Testis (tissue), 2 donors: ENCODE data around the gene ADNP.

Source experiments
- POLR2A ChIP-seq: fragments of 450-650 bp; IDR thresholded peaks from one replicate; pipeline ENCODE4 v1.6.1; 2017; ENCODE audit warnings: antibody characterized with exemption, mild to moderate bottlenecking, moderate library complexity
- TF ChIP-seq, protein P1 (sequence below), 3 experiments: fragments of 450-650 bp in 2 of 3; fragments of 200-600 bp in 1 of 3; sonication (generic) in 1 of 3; IDR thresholded peaks; one replicate each; pipeline ENCODE4 v1.5.1; 2016 to 2019; ENCODE audit warnings: antibody characterized with exemption in 3 of 3, mild to moderate bottlenecking in 2 of 3, moderate library complexity in 1 of 3

- TF ChIP-seq, protein P1, sequence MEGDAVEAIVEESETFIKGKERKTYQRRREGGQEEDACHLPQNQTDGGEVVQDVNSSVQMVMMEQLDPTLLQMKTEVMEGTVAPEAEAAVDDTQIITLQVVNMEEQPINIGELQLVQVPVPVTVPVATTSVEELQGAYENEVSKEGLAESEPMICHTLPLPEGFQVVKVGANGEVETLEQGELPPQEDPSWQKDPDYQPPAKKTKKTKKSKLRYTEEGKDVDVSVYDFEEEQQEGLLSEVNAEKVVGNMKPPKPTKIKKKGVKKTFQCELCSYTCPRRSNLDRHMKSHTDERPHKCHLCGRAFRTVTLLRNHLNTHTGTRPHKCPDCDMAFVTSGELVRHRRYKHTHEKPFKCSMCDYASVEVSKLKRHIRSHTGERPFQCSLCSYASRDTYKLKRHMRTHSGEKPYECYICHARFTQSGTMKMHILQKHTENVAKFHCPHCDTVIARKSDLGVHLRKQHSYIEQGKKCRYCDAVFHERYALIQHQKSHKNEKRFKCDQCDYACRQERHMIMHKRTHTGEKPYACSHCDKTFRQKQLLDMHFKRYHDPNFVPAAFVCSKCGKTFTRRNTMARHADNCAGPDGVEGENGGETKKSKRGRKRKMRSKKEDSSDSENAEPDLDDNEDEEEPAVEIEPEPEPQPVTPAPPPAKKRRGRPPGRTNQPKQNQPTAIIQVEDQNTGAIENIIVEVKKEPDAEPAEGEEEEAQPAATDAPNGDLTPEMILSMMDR (IDR thresholded peaks at IDR 0.05): no peak
- no peak for TF ChIP-seq POLR2A
These were observed 51.3 kb downstream of the ADNP start for GRCh38 chr20:50879649-50880550.
